Heart left ventricle (tissue), 16 donors: ENCODE results near the gene CCDC85B. TPM values are rescaled to one million over a fixed set of nuclear protein-coding genes. Genes with fewer than 3 reads are reported as not detected.

Experiments used
- ATAC-seq, 4 donors: fragments of 200-7000 bp; cut with Tn5 transposase; one replicate each; pipeline ENCODE4 v1.9.1; 2020 to 2022; ENCODE audit warnings: moderate library complexity in 4 of 4, mild to moderate bottlenecking in 3 of 4, moderate number of reproducible peaks in 1 of 4
- DNase-seq, 5 donors: peaks; one replicate each; pipeline ENCODE4 v3.0.0-alpha.2; 2020
- H3K27ac ChIP-seq, 12 donors: fragments of 200-600 bp; sonication (generic) in 4 of 12; one replicate each; pipeline versions ENCODE4 v1.5.0 to v1.8.0; 2016 to 2022; ENCODE audit warnings: mild to moderate bottlenecking in 2 of 12
- H3K27me3 ChIP-seq, 9 donors: fragments of 200-600 bp; sonication (generic) in 2 of 9; one replicate each; pipeline versions ENCODE4 v1.5.1 to v1.8.0; 2016 to 2022; ENCODE audit warnings: mild to moderate bottlenecking in 3 of 9
- H3K36me3 ChIP-seq, 9 donors: fragments of 200-600 bp; sonication (generic) in 2 of 9; one replicate each; pipeline versions ENCODE4 v1.5.0 to v1.8.0; 2018 to 2022; ENCODE audit warnings: mild to moderate bottlenecking in 2 of 9
- H3K4me1 ChIP-seq, 12 donors: fragments of 200-600 bp; sonication (generic) in 4 of 12; one replicate each; pipeline versions ENCODE4 v1.5.0 to v1.8.0; 2016 to 2022; ENCODE audit warnings: mild to moderate bottlenecking in 3 of 12
- H3K4me3 ChIP-seq, 12 donors: fragments of 200-600 bp; sonication (generic) in 4 of 12; one replicate each; pipeline versions ENCODE4 v1.5.0 to v1.8.0; 2017 to 2022; ENCODE audit warnings: mild to moderate bottlenecking in 9 of 12, moderate library complexity in 4 of 12
- H3K9me3 ChIP-seq, 12 donors: fragments of 200-600 bp; sonication (generic) in 4 of 12; one replicate each; pipeline versions ENCODE4 v1.5.0 to v1.8.0; 2016 to 2022; ENCODE audit warnings: mild to moderate bottlenecking in 1 of 12
- POLR2A ChIP-seq, 2 donors: fragments of 450-650 bp; IDR thresholded peaks; one replicate each; pipeline ENCODE4 v1.6.1; 2017; ENCODE audit warnings: antibody characterized with exemption in 2 of 2, mild to moderate bottlenecking in 2 of 2, moderate library complexity in 2 of 2
- WGBS, 4 donors: extraction: QIAGEN DNeasy Blood & Tissue Kit in 2 of 4; methylation state at CpG; one replicate each; pipeline versions ENCODE4 v1.1.5 to v1.1.7; 2013 to 2018; 5-methylcytosine and 5-hydroxymethylcytosine counted together
- intact Hi-C, 10 donors: fragments of 100-400 bp; cut with DNase I; formaldehyde crosslinking; loops; one replicate each; pipeline versions ENCODE4 v1.11.1 to v1.14.2; 2022
- polyA plus RNA-seq, 2 donors: library from polyadenylated mRNA; stranded (reverse); fragments of 200-250 nt; gene quantifications; one replicate each; pipeline ENCODE4 v1.2.3, GENCODE V29; 2013
- total RNA-seq, 9 donors: library from RNA; depleted of rRNA in 2 of 9; stranded (reverse); fragments of >200 nt in 2 of 9; fragmentation: NEBNext Ultra II Directional in 3 of 9; extraction: Animal tissue kit (Norgen Biotek cat#: 25700) in 3 of 9; gene quantifications; one replicate each; pipeline versions ENCODE4 v1.1.0 to v1.2.4, GENCODE V29; 2016 to 2023
- TF ChIP-seq, protein P1 (sequence below), 12 donors: fragments of 200-600 bp; sonication (generic) in 4 of 12; IDR thresholded peaks; one replicate each; pipeline versions ENCODE4 v1.5.0 to v1.8.0; 2018 to 2022; ENCODE audit warnings: antibody characterized with exemption in 12 of 12, mild to moderate bottlenecking in 5 of 12
- donor health status: ischemic (EF 13 %, LVEDD 7.1; RV severe dilation, severe dysfunction).
- donor health status: healthy with polysubstance abuse.
- donor health status: DM: no; HTN: yes; CAD: no.
- donor health status: DM: no; HTN: no; CAD: no.
- donor health status: ischemic (EF 25% LVEDD 6.9; RV normal size, moderate dysfunction).
- donor health status: ischemic (EF 25% LVEDD 5.7; RV mildly dilated, moderate dysfunction).
- donor health status: healthy.
- donor health status: DM: yes; HTN: yes; CAD: no.
- donor health status: ischemic (EF 35%, LVEDD 5.7; RV mildly dilated, moderate dysfunction).
- donor health status: nonischemic (EF 11% LVEDD 7.7; RV severe dilation, severe dysfunction).
- donor health status: DM: yes; HTN: yes; CAD: no.
- donor health status: PGD.
- donor health status: ischemic (EF 29% LVEDD 5.4; RV normal size, mild dysfunction).
- donor health status: nonischemic (EF 23%, LVEDD 6.1; RV moderate dilation, normal function).

Gene CCDC85B
- total and polyA plus RNA-seq, 11 donors: 31.3 to 78.1 (median 36.9) TPM

DNA sequence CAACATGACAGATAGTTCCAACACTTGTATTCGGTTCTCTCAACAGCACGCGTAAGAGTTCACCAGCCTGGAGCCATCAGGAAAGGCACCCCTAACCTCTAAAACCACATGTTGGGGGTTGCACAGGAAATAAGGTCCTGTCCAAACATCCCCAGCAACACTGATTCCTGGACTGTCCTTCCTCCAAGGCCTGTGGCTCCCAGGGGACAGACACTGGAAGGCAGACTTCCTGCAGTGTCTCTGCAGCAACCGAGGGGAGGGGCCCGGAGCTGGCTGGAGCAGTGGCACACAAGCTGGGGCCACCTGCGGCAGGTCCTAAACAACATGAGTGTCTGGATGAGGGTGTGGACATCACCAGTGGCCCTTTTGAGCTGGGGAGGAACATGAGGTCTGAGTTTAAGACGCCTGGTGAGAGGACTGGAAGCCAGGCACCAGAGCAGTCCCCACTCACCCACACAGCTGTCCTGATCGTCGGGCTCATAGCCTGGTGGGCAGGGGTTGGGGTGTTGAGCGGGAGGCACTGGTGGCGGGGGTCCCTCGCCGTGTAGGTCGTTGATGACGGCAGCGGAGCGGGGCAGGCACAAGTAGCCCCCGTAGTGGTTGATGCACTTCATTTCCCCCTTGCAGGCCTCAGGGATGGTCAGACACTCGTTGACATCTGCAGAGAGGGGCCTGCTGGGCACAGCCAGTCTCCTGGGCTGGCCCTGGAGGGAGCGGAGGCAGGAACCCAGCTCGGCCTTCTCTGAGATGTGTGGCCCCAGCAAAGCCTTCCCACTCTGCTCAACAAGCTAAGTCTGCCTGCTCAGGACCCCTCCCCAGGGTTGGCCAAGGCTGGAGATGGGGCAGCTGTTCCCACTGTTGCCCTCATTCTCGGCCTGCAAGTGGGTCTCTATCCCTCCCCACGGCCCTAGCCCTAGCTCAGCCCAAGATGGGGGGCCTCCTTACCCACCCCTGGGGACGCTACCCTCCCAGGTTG, 19.5 kb upstream of the CCDC85B start:
- intact Hi-C loops: no loop called here
- Histone ChIP-seq H3K4me1 (peaks cover 3 to 45% (median 22%) of the 10 kb centered on the region in 12 donors), H3K27ac (peak overlapping the region; percentile 24 to 99 (median 94)), H3K4me3 (peak overlapping the region in 9 of 12 donors; percentile 60 to 95 (median 68)), H3K27me3 (no peaks in the 10 kb centered on the region), H3K36me3 (peaks cover 0 to 47% (median 38%) of the 10 kb centered on the region in 9 donors), H3K9me3 (no peaks in the 10 kb centered on the region)
- TF ChIP-seq, protein P1, sequence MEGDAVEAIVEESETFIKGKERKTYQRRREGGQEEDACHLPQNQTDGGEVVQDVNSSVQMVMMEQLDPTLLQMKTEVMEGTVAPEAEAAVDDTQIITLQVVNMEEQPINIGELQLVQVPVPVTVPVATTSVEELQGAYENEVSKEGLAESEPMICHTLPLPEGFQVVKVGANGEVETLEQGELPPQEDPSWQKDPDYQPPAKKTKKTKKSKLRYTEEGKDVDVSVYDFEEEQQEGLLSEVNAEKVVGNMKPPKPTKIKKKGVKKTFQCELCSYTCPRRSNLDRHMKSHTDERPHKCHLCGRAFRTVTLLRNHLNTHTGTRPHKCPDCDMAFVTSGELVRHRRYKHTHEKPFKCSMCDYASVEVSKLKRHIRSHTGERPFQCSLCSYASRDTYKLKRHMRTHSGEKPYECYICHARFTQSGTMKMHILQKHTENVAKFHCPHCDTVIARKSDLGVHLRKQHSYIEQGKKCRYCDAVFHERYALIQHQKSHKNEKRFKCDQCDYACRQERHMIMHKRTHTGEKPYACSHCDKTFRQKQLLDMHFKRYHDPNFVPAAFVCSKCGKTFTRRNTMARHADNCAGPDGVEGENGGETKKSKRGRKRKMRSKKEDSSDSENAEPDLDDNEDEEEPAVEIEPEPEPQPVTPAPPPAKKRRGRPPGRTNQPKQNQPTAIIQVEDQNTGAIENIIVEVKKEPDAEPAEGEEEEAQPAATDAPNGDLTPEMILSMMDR (IDR thresholded peaks at IDR 0.05): no peak
- no peak for TF ChIP-seq POLR2A (IDR thresholded peaks at IDR 0.05)
- peak; percentile 63 to 81 (median 81) for DNase-seq
- 50 to 62% (median 59%) methylated on average over 18 to 24 of the region's 24 CpGs for WGBS, 4 donors
- ATAC-seq: no peak

DNA sequence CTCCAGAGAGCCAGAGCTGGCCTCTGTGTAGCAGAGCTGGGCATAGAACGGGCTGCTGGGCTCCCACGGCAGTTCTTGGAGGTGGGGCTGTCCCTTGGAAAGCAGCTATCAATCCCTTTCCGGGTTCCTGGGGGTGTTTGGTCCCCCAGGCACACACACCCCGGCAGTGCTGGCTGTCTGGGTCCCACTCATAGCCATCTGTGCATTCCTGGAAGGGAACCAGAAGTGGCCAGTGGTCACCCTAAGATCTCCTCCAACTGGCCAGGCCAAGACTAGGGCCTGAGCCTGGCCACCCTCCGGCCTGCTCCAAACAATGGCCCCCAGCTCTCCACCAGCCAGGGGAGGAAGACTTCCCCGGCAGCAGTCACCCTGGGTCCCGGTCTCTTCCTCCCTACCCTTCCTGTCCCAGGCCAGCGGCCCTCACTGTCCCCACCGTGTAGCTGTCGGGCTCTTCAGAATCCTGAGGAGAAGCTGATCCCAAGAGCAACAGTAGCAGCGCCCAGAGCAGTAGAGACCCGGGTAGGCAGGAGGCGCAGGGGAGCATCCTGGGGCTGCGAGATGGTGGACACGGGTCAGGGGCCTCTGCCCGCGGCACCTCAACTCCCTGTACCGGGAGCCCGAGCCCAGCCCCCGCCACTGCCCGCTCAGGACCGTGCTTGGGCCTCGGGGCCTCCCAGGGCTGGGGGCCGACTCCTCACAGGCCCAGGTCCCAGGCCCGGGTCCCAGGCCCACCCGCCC, 18.5 kb upstream of the CCDC85B start:
- no peak for TF ChIP-seq POLR2A (IDR thresholded peaks at IDR 0.05)
- TF ChIP-seq, protein P1 (IDR thresholded peaks at IDR 0.05): peak in 5 of 12 donors; percentile 12 to 36 (median 21)
- peak overlapping the region; percentile 32 to 95 (median 68) for H3K4me3 ChIP-seq
- H3K4me1 ChIP-seq: peaks cover 3 to 45% (median 22%) of the 10 kb centered on the region in 12 donors
- no peaks in the 10 kb centered on the region for H3K27me3 ChIP-seq
- DNase-seq (peak in 2 of 5 donors; percentile 53 to 73), ATAC-seq (peak; percentile 1 to 22 (median 10))
- 7 to 25% (median 16%) methylated on average over 11 to 26 of the region's 26 CpGs for WGBS, 4 donors
- no peaks in the 10 kb centered on the region for H3K9me3 ChIP-seq
- H3K27ac ChIP-seq: peak overlapping the region; percentile 75 to 99 (median 96)
- intact Hi-C loops: loop anchor here in 2 of 10 donors (2.0 kb wide), 1 partner anchor 13 kb away; the partner anchor contains the start of gene CFL1 (in 2 of the 2)
- peaks cover 0 to 37% (median 28%) of the 10 kb centered on the region in 9 donors for H3K36me3 ChIP-seq

DNA sequence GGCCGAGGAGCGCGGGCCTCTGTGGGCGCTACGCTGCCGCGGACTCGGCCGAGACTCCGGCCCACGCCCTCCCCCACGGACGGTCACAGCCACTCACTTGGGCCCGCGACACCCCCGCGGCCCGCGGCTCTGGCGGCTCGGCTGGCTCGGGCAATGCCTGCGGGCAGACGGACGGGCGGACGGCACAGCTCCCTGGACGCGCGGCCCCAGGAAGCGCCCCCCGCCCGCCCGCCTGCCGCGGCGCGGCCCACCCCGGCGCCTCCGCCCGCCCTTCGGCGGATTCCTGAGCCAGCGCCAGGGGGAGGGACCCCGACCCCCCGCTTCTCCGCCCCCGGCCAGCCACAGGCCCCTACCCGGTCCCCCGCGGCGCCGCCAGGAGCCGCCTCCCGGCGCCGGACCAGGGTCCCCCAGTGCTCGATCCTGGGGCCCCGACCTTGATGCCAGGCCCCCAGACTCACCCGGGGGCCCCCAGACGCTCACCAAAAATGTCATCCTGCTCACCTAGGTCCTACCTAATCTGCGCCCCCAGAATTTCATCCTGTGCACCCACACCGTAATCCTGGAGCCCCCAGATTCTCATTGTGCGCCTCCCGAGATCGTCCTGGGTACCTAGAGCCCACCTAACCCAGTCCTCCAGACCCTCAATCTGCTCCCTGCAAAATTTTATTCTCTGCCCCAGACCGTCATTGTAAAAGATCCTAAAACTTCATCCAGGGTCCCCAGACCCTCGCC, 17.7 kb upstream of the CCDC85B start, which contains the start of gene EFEMP2:
Gene EFEMP2 (minus strand): TSS at position 215 of the 732 bp plus-strand sequence. CDS start 446 bp downstream, outside the sequence.
- peak in 3 of 4 donors; percentile 16 to 47 (median 28) for ATAC-seq
- no peak for TF ChIP-seq POLR2A (IDR thresholded peaks at IDR 0.05)
- TF ChIP-seq, protein P1 (IDR thresholded peaks at IDR 0.05): no peak

More for the DNA sequence above, 17.7 kb upstream of the CCDC85B start, which contains the start of gene EFEMP2:
- H3K36me3 ChIP-seq: peaks cover 0 to 29% (median 21%) of the 10 kb centered on the region in 9 donors
- peaks cover 3 to 39% (median 22%) of the 10 kb centered on the region in 12 donors for H3K4me1 ChIP-seq
- intact Hi-C loops: loop anchor here in 3 of 10 donors (1.0 to 2.0 kb wide), 3 partner anchors 12 to 16 kb away; partner anchors contain the start of genes CFL1 (in 2 of the 3), FIBP (in 1 of the 3) and MUS81 (in 1 of the 3)
- peak within 1 kb of the TSS; percentile 32 to 95 (median 68) for H3K4me3 ChIP-seq
- peak within 1 kb of the TSS; percentile 75 to 99 (median 96) for H3K27ac ChIP-seq
- H3K27me3 ChIP-seq: no peaks in the 10 kb centered on the region
- no peaks in the 10 kb centered on the region for H3K9me3 ChIP-seq
- 0 to 2% (median 1%) methylated on average over 15 to 69 of the region's 69 CpGs for WGBS, 4 donors
- peak in 4 of 5 donors; percentile 64 to 82 (median 76) for DNase-seq
